8988T (cell line): ENCODE measurements around the gene HSD11B1.

Experiments used
- DNase-seq: peaks from one replicate; pipeline ENCODE4 v3.0.0; 2011

HSD11B1 gene

GRCh38 chr1:209758400-209758799, 53.8 kb downstream of the HSD11B1 start:
- no peak for DNase-seq

- DNase-seq, result no peak
Observed at GRCh38 chr1:209759829-209760359, 55.2 kb downstream of the HSD11B1 start.

- no peak for DNase-seq
Observed at GRCh38 chr1:209761011-209761635, 56.5 kb downstream of the HSD11B1 start.

- no peak for DNase-seq
Observed at GRCh38 chr1:209766051-209766450, 61.4 kb downstream of the HSD11B1 start.

- DNase-seq, result no peak
Observed at GRCh38 chr1:209767096-209767495, 62.5 kb downstream of the HSD11B1 start.

GRCh38 chr1:209767706-209768105, 63.1 kb downstream of the HSD11B1 start:
- DNase-seq, result no peak

GRCh38 chr1:209768354-209768774, 63.7 kb downstream of the HSD11B1 start:
- no peak for DNase-seq

- no peak for DNase-seq
Observed at GRCh38 chr1:209769171-209769904, 64.7 kb downstream of the HSD11B1 start.

GRCh38 chr1:209769971-209770370, 65.3 kb downstream of the HSD11B1 start:
- no peak for DNase-seq

- no peak for DNase-seq
Observed at GRCh38 chr1:209770636-209771415, 66.2 kb downstream of the HSD11B1 start.

GRCh38 chr1:209772126-209772525, 67.5 kb downstream of the HSD11B1 start:
- no peak for DNase-seq

- no peak for DNase-seq
Observed at GRCh38 chr1:209774592-209774991, 69.9 kb downstream of the HSD11B1 start.

GRCh38 chr1:209775678-209776077, 71.0 kb downstream of the HSD11B1 start:
- DNase-seq, result no peak

GRCh38 chr1:209777587-209777986, 72.9 kb downstream of the HSD11B1 start:
- DNase-seq, result no peak

GRCh38 chr1:209778102-209778501, 73.5 kb downstream of the HSD11B1 start:
- no peak for DNase-seq

- no peak for DNase-seq
Observed at GRCh38 chr1:209780268-209780667, 75.6 kb downstream of the HSD11B1 start.

- no peak for DNase-seq
Observed at GRCh38 chr1:209783386-209783785, 78.7 kb downstream of the HSD11B1 start.
